Stomach (tissue), 4 donors: Measurements from ENCODE around the gene FOSL1.

Experiments used
- EP300 ChIP-seq: sonication (generic); formaldehyde crosslinking; IDR thresholded peaks from one replicate; pipeline ENCODE4 v1.6.1; 2017; ENCODE audit warnings: antibody characterized with exemption
- POLR2A ChIP-seq, 4 donors: fragments of 450-650 bp; IDR thresholded peaks; one replicate each; pipeline ENCODE4 v1.6.1; 2016; ENCODE audit warnings: antibody characterized with exemption in 4 of 4, control low read depth in 2 of 4, mild to moderate bottlenecking in 1 of 4, moderate library complexity in 1 of 4
- POLR2AphosphoS5 ChIP-seq, 3 donors: sonication (generic); formaldehyde crosslinking; IDR thresholded peaks; one replicate each; pipeline ENCODE4 v1.6.1; 2016; ENCODE audit warnings: antibody characterized with exemption in 3 of 3
- TF ChIP-seq, protein P1 (sequence below), 7 experiments: fragments of 450-650 bp in 4 of 7; fragments of 200-600 bp in 3 of 7; sonication (generic) in 3 of 7; IDR thresholded peaks; one replicate each; pipeline ENCODE4 v1.5.1; 2016 to 2019; ENCODE audit warnings: antibody characterized with exemption in 7 of 7, control low read depth in 2 of 7, mild to moderate bottlenecking in 1 of 7

DNA sequence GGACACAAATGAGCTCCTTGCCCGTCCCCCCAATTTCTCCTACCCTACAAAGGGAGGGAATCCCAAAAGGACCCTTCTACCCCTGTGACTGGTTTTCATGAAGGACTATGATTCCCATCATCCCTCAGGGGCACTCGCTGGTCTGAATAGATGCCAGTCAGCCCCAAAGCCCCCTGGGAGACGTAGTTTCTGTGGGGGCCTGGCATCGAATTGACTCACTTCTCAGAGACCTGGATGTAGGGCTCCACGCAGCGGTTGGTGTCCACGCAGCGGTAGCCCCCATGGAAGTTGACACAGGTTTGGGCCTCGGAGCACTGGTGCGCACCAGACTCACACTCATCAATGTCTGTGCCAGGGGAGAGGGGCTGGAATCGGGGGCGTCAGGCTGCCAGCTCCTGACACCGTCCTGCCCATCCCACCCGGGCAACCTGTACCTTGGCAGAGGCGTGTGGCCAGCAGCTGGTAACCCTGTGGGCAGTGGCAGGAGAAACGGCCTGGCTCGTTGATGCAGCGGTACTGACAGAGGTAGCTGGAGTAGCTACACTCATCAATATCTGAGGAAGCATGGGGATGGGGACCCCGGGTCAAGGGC lies 32.0 kb downstream of the FOSL1 start:
- TF ChIP-seq POLR2A (IDR thresholded peaks at IDR 0.05) (no peak), EP300 (no peak), POLR2AphosphoS5 (IDR thresholded peaks at IDR 0.05) (no peak)
- TF ChIP-seq, protein P1, sequence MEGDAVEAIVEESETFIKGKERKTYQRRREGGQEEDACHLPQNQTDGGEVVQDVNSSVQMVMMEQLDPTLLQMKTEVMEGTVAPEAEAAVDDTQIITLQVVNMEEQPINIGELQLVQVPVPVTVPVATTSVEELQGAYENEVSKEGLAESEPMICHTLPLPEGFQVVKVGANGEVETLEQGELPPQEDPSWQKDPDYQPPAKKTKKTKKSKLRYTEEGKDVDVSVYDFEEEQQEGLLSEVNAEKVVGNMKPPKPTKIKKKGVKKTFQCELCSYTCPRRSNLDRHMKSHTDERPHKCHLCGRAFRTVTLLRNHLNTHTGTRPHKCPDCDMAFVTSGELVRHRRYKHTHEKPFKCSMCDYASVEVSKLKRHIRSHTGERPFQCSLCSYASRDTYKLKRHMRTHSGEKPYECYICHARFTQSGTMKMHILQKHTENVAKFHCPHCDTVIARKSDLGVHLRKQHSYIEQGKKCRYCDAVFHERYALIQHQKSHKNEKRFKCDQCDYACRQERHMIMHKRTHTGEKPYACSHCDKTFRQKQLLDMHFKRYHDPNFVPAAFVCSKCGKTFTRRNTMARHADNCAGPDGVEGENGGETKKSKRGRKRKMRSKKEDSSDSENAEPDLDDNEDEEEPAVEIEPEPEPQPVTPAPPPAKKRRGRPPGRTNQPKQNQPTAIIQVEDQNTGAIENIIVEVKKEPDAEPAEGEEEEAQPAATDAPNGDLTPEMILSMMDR (IDR thresholded peaks at IDR 0.05) = no peak
